ENCODE results near the gene PRR36. TPM values are rescaled to one million over a fixed set of nuclear protein-coding genes. Genes with fewer than 3 reads are reported as not detected.

Gene PRR36
- total RNA-seq, 4 donors from 2014 or later = 0.13 to 0.45 (median 0.20) TPM

- no peaks in the 10 kb centered on the region for H3K27me3 ChIP-seq
- intact Hi-C loops (cut with DNase I) = no loop called here
- TF ChIP-seq CTCF (IDR thresholded peaks at IDR 0.05) (no peak), POLR2A (IDR thresholded peaks at IDR 0.05) (no peak)
- no peak overlapping the region for H3K27ac ChIP-seq
- no peaks in the 10 kb centered on the region for H3K9me3 ChIP-seq
- 86 to 94% methylated on average over 13 to 16 of the region's 16 CpGs for WGBS, 2 donors
- peaks cover 0 to 10% of the 10 kb centered on the region in 2 donors for H3K4me1 ChIP-seq
- H3K4me3 ChIP-seq (replicated peaks in 1 of 3) = no peak overlapping the region
- DNase-seq = no peak
- H3K36me3 ChIP-seq = no peaks in the 10 kb centered on the region
These were observed 18.0 kb downstream of the PRR36 start for GRCh38 chr19:7856109-7856591.

- WGBS, 2 donors = 84 to 85% methylated on average over 24 to 26 of the region's 26 CpGs
- Histone ChIP-seq H3K9me3 (no peaks in the 10 kb centered on the region), H3K27me3 (no peaks in the 10 kb centered on the region), H3K36me3 (no peaks in the 10 kb centered on the region), H3K4me1 (peaks cover 0 to 10% of the 10 kb centered on the region in 2 donors), H3K4me3 (replicated peaks in 1 of 3) (no peak overlapping the region), H3K27ac (no peak overlapping the region)
- DNase-seq = no peak
- TF ChIP-seq POLR2A (IDR thresholded peaks at IDR 0.05) = no peak
- no peak for TF ChIP-seq CTCF (IDR thresholded peaks at IDR 0.05)
- intact Hi-C loops (cut with DNase I) = no loop called here
These were observed 18.6 kb downstream of the PRR36 start for GRCh38 chr19:7855426-7856108.

GRCh38 chr19:7853770-7854128 lies 20.4 kb downstream of the PRR36 start:
- intact Hi-C loops (cut with DNase I) = no loop called here
- H3K4me3 ChIP-seq (replicated peaks in 1 of 3) = no peak overlapping the region
- no peaks in the 10 kb centered on the region for H3K9me3 ChIP-seq
- no peak for TF ChIP-seq POLR2A (IDR thresholded peaks at IDR 0.05)
- no peak for TF ChIP-seq CTCF (IDR thresholded peaks at IDR 0.05)
- no peaks in the 10 kb centered on the region for H3K27me3 ChIP-seq
- no peaks in the 10 kb centered on the region for H3K36me3 ChIP-seq
- WGBS, 2 donors = 73 to 79% methylated on average over 12 of the region's 12 CpGs
- peaks cover 0 to 10% of the 10 kb centered on the region in 2 donors for H3K4me1 ChIP-seq
- no peak for DNase-seq
- H3K27ac ChIP-seq = no peak overlapping the region

- peak; percentile 58 to 89 (median 76) for TF ChIP-seq CTCF (IDR thresholded peaks at IDR 0.05)
- no peak for TF ChIP-seq POLR2A (IDR thresholded peaks at IDR 0.05)
- Histone ChIP-seq H3K9me3 (no peaks in the 10 kb centered on the region), H3K36me3 (no peaks in the 10 kb centered on the region), H3K4me1 (peaks cover 0 to 10% of the 10 kb centered on the region in 2 donors), H3K4me3 (replicated peaks in 1 of 3) (no peak overlapping the region), H3K27me3 (no peaks in the 10 kb centered on the region), H3K27ac (no peak overlapping the region)
- intact Hi-C loops (cut with DNase I) = no loop called here
- WGBS, 2 donors = 27 to 54% methylated on average over 21 to 41 of the region's 45 CpGs
- DNase-seq = peak; percentile 93 to 95
These were observed 21.1 kb downstream of the PRR36 start for GRCh38 chr19:7852851-7853769.

Measured in thyroid gland (tissue), 4 donors.